Astrocyte (in vitro differentiated cells and primary cell): ENCODE results near the gene MRPL27.

Experiments
- EZH2 ChIP-seq: IDR thresholded peaks from 2 replicates; pipeline ENCODE4 v1.6.1; 2012; ENCODE audit warnings: mild to moderate bottlenecking, low read length, inconsistent platforms; ENCODE audit not compliant: insufficient read depth
- TF ChIP-seq, protein P1 (sequence below): IDR thresholded peaks from 2 replicates; pipeline ENCODE4 v1.5.1; 2011; ENCODE audit warnings: low read depth, mild to moderate bottlenecking, inconsistent platforms, low read length, moderate library complexity; ENCODE audit not compliant: insufficient read depth

GRCh38 chr17:50355701-50356341, 17.2 kb downstream of the MRPL27 start:
- TF ChIP-seq, protein P1, sequence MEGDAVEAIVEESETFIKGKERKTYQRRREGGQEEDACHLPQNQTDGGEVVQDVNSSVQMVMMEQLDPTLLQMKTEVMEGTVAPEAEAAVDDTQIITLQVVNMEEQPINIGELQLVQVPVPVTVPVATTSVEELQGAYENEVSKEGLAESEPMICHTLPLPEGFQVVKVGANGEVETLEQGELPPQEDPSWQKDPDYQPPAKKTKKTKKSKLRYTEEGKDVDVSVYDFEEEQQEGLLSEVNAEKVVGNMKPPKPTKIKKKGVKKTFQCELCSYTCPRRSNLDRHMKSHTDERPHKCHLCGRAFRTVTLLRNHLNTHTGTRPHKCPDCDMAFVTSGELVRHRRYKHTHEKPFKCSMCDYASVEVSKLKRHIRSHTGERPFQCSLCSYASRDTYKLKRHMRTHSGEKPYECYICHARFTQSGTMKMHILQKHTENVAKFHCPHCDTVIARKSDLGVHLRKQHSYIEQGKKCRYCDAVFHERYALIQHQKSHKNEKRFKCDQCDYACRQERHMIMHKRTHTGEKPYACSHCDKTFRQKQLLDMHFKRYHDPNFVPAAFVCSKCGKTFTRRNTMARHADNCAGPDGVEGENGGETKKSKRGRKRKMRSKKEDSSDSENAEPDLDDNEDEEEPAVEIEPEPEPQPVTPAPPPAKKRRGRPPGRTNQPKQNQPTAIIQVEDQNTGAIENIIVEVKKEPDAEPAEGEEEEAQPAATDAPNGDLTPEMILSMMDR = no peak
- TF ChIP-seq EZH2 = no peak
